SU-DHL-6 (cell line): Measurements from ENCODE around the gene ATG13.

Experiments
- H2AFZ ChIP-seq: fragments of 200-600 bp; sonication (generic); 2 replicates; pipeline ENCODE4 v1.6.1; 2014; ENCODE audit warnings: low read depth, mild to moderate bottlenecking, moderate library complexity, mixed read lengths, antibody characterized with exemption, low read length; ENCODE audit not compliant: severe bottlenecking
- H3F3A ChIP-seq: fragments of 200-600 bp; shearing (Covaris generic); 2 replicates; pipeline ENCODE4 v1.6.0; 2016; ENCODE audit warnings: antibody characterized with exemption, mild to moderate bottlenecking; ENCODE audit not compliant: insufficient read depth
- H3K27ac ChIP-seq: fragments of 200-600 bp; sonication (generic); 2 replicates; pipeline ENCODE4 v1.5.1; 2016; ENCODE audit warnings: low read depth, mild to moderate bottlenecking, low read length, moderate library complexity, mixed read lengths
- H3K27me3 ChIP-seq: fragments of 200-600 bp; sonication (generic), shearing (Covaris generic); 2 replicates; pipeline ENCODE4 v1.6.0; 2014; ENCODE audit warnings: mild to moderate bottlenecking, low read length
- H3K36me3 ChIP-seq: fragments of 200-600 bp; sonication (generic); 2 replicates; pipeline ENCODE4 v1.6.1; 2014; ENCODE audit warnings: mild to moderate bottlenecking, low read length, mixed read lengths
- H3K4me2 ChIP-seq: fragments of 300-600, 200-600 bp; shearing (Covaris generic), sonication (generic); 2 replicates; pipeline ENCODE4 v1.6.0; 2014; ENCODE audit warnings: low read length, low read depth, mild to moderate bottlenecking; ENCODE audit not compliant: poor library complexity, severe bottlenecking
- H3K4me3 ChIP-seq: fragments of 200-600 bp; sonication (generic); 2 replicates; pipeline ENCODE4 v1.5.1; 2014; ENCODE audit warnings: antibody characterized with exemption, low read length, mild to moderate bottlenecking, mixed read lengths; ENCODE audit not compliant: insufficient read depth, poor library complexity, severe bottlenecking
- H3K79me2 ChIP-seq: fragments of 200-600 bp; sonication (generic); 2 replicates; pipeline ENCODE4 v1.6.1; 2014; ENCODE audit warnings: mild to moderate bottlenecking, low read length, moderate library complexity; ENCODE audit not compliant: insufficient read depth
- H3K9ac ChIP-seq: fragments of 200-600 bp; sonication (generic); 2 replicates; pipeline ENCODE4 v1.7.0; 2014; ENCODE audit warnings: mild to moderate bottlenecking, low read length
- H3K9me2 ChIP-seq: fragments of 200-600 bp; sonication (generic); replicated peaks from 2 replicates; pipeline ENCODE4 v1.6.1; 2014; ENCODE audit warnings: low read length; ENCODE audit not compliant: insufficient read depth
- H3K9me3 ChIP-seq: fragments of 200-600 bp; sonication (generic); 2 replicates; pipeline ENCODE4 v1.6.1; 2014; ENCODE audit warnings: low read length, mixed read lengths; ENCODE audit not compliant: insufficient read depth
- H4K20me1 ChIP-seq: fragments of 200-600 bp; sonication (generic); 2 replicates; pipeline ENCODE4 v1.6.1; 2014; ENCODE audit warnings: low read depth, mild to moderate bottlenecking, antibody characterized with exemption, low read length, moderate library complexity, mixed read lengths
- EZH2phosphoT487 ChIP-seq: fragments of 200-600 bp; sonication (generic), shearing (Covaris generic); conservative IDR thresholded peaks from 2 replicates; pipeline ENCODE4 v1.6.1; 2018; ENCODE audit warnings: mild to moderate bottlenecking, antibody characterized with exemption, low read length, moderate library complexity, mixed read lengths
- TF ChIP-seq, protein P1 (sequence below): fragments of 200-600 bp; sonication (generic); IDR thresholded peaks from one replicate; pipeline ENCODE4 v1.5.1; 2017; ENCODE audit warnings: antibody characterized with exemption, mild to moderate bottlenecking, low read length, moderate library complexity; ENCODE audit not compliant: insufficient read depth, poor library complexity, severe bottlenecking

Gene ATG13

DNA sequence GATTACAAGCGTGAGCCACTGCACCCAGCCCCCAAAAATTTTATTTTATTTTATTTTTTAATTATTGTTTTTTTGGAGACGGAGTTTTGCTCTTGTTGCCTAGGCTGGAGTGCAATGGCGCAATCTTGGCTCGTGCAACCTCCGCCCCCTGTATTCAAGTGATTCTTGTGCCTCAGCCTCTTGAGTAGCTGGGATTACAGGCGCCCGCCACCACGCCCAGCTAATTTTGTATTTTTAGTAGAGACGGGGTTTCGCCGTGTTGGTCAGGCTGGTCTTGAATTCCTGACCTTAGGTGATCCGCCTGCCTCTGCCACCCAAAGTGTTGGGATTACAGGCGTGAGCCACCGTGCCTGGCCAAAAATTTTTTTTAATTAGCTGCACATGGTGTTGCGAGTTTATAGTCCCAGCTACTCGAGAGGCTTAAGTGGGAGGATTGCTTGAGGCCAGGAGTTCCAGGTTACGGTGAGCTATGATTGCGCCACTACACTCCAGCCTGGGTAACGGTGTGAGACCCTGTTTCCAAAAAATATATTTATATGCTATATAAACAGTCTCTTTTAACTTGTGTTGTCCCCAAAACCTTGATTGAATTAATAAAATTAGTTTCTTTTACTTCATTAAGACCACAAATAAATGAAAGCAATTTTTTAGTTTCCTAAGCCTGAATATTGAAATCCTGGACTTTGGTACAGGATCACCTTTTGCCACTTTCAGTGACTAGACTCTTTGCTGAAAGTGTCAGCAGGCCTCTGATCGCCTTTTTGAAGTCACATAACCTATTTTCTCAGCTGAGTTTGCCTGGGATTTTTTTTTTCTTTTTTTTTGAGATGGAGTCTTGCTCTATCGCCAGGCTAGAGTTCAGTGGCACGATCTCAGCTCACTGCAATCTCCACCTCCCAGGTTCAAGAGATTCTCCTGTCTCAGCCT is 16.2 kb downstream of the ATG13 start:
- Histone ChIP-seq H3K27me3 (no peaks in the 10 kb centered on the region), H2AFZ (no peak overlapping the region), H3K9me3 (no peaks in the 10 kb centered on the region), H3K9ac (no peak overlapping the region), H3K9me2 (no peaks in the 10 kb centered on the region), H3K4me2 (no peak overlapping the region), H4K20me1 (no peaks in the 10 kb centered on the region), H3F3A (0 out of 2 replicates have a peak, but pooled peaks cover 4% of the 10 kb centered on the region), H3K79me2 (no peaks in the 10 kb centered on the region), H3K4me3 (no peak overlapping the region), H3K27ac (no peak overlapping the region), H3K36me3 (no peaks in the 10 kb centered on the region)
- TF ChIP-seq, protein P1, sequence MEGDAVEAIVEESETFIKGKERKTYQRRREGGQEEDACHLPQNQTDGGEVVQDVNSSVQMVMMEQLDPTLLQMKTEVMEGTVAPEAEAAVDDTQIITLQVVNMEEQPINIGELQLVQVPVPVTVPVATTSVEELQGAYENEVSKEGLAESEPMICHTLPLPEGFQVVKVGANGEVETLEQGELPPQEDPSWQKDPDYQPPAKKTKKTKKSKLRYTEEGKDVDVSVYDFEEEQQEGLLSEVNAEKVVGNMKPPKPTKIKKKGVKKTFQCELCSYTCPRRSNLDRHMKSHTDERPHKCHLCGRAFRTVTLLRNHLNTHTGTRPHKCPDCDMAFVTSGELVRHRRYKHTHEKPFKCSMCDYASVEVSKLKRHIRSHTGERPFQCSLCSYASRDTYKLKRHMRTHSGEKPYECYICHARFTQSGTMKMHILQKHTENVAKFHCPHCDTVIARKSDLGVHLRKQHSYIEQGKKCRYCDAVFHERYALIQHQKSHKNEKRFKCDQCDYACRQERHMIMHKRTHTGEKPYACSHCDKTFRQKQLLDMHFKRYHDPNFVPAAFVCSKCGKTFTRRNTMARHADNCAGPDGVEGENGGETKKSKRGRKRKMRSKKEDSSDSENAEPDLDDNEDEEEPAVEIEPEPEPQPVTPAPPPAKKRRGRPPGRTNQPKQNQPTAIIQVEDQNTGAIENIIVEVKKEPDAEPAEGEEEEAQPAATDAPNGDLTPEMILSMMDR, result no peak
- TF ChIP-seq EZH2phosphoT487, result no peak

DNA sequence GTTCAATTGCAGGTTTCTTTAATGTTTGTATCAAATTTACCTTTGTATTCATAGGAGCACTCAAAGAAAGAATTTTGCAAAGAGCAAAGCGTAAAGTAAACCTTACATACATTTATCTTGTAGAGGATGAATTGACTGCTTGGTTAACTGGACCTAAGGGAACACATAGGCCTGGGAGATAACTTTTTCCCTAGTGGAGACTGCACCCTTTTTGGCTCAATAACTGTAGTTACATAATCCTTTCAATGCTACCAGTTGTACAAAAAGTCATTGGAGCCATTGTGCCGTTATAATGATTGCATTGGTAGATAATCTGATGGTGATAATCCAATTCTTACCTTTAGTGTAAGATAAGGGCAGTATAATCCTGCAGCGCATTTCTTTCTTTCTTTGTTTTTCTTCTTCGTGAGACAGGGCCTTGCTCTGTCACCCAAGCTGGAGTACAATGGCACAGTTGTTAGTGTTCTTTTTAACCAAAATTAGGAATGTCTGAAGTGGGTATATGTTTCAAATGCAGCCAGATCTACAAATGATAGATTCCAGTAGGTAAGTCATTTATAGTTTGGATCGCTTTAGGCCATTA is 18.3 kb downstream of the ATG13 start:
- H3K9me3 ChIP-seq, result no peaks in the 10 kb centered on the region
- 0 out of 2 replicates have a peak, but pooled peaks cover 4% of the 10 kb centered on the region for H3F3A ChIP-seq
- no peak overlapping the region for H2AFZ ChIP-seq
- no peak overlapping the region for H3K4me2 ChIP-seq
- H3K79me2 ChIP-seq, result no peaks in the 10 kb centered on the region
- no peak for TF ChIP-seq EZH2phosphoT487
- TF ChIP-seq, protein P1, result no peak
- no peaks in the 10 kb centered on the region for H4K20me1 ChIP-seq
- H3K27me3 ChIP-seq, result no peaks in the 10 kb centered on the region
- no peak overlapping the region for H3K9ac ChIP-seq
- no peaks in the 10 kb centered on the region for H3K9me2 ChIP-seq
- no peak overlapping the region for H3K27ac ChIP-seq
- H3K36me3 ChIP-seq, result no peaks in the 10 kb centered on the region
- H3K4me3 ChIP-seq, result no peak overlapping the region

DNA sequence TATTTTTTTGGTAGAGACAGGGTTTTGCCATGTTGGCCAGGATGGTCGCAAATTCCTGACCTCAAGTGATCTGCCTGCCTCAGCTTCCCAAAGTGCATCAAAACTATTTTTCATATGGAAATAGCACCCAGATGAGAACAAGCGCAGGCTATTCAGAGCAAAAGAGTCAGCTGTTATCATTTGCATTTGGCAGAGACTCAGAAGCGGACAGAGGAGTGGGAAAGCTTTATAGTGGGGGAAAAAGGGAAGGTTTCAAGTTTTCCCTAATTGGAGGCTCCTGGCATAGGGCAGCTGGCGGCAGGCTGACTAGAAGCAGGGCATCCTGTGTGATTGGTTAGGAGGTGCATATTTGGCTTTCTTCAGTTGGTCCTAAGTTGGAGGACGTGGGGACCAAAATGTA is 20.2 kb downstream of the ATG13 start:
- H3F3A ChIP-seq, result 0 out of 2 replicates have a peak, but pooled peaks cover 4% of the 10 kb centered on the region
- H3K9ac ChIP-seq, result no peak overlapping the region
- H4K20me1 ChIP-seq, result no peaks in the 10 kb centered on the region
- no peaks in the 10 kb centered on the region for H3K27me3 ChIP-seq
- H3K36me3 ChIP-seq, result no peaks in the 10 kb centered on the region
- no peaks in the 10 kb centered on the region for H3K9me3 ChIP-seq
- H3K9me2 ChIP-seq, result no peaks in the 10 kb centered on the region
- H3K79me2 ChIP-seq, result no peaks in the 10 kb centered on the region
- no peak for TF ChIP-seq EZH2phosphoT487
- TF ChIP-seq, protein P1, result no peak
- no peak overlapping the region for H3K4me2 ChIP-seq
- no peak overlapping the region for H3K4me3 ChIP-seq
- no peak overlapping the region for H3K27ac ChIP-seq
- H2AFZ ChIP-seq, result no peak overlapping the region
